ENCODE data around the gene PTCH2. TPM values are rescaled to one million over a fixed set of nuclear protein-coding genes. Genes with fewer than 3 reads are reported as not detected.

PTCH2 gene
- total and polyA plus RNA-seq, 2 of the 13 experiments (the other 11 are each of a cell fraction or from before 2014, with no cell fraction given) = 0.60 to 1.5 TPM

DNA sequence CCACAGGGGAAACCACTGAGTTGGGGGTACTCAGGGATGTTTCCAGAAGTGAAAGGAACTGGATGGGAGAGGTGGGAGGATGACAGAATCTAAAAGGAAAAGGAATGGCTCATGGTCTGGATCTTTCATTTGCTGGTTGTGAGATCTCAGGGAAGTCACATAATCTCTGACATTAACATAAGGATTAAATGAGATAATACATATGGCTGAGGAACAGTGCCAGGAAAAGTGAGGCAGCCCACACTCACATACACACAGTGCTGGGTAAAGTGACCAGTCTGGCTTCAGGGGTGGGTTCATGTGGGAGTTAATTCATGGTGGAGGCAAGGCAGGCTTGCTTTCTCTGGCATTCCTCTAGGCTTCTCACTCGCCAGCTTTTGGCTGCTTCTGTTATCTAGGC, 3.9 kb upstream of the PTCH2 start:
- no peaks in the 10 kb centered on the region for H3K27me3 ChIP-seq (ENCODE audit: control insufficient read depth in 1 of 2, insufficient read depth in 2 of 2, low read length in 2 of 2)
- ATAC-seq (no peak), FAIRE-seq (no peak), DNase-seq (ENCODE audit: low spot score) (no peak)
- in situ Hi-C loops (cut with HindIII; ENCODE audit: extremely low pct_ligation_motif_present, low pct_unique_long_range_greater_than_20kb) (loop anchor here (25.0 kb wide), 1 partner anchor 165 kb away; the partner anchor contains the start of genes HECTD3 and UROD), intact Hi-C loops (cut with micrococcal nuclease; ENCODE audit: unreplicated experiment) (no loop called here)
- H3K4me1 ChIP-seq (ENCODE audit: insufficient read depth, low read length) = peaks cover 33% of the 10 kb centered on the region
- POLR2A ChIA-PET = no interaction called here
- WGBS (ENCODE audit: low lambda C conversion rate) = no CpG with 5 or more reads among the region's 1 CpG
- no peak overlapping the region for H3K9ac ChIP-seq (ENCODE audit: insufficient read depth, low read depth, low read length)
- no peaks in the 10 kb centered on the region; a peak in 1 of 5 replicates for H3K36me3 ChIP-seq (replicated peaks in 1 of 2; ENCODE audit: control insufficient read depth in 1 of 2, insufficient read depth in 2 of 2, low read length in 2 of 2)
- CTCF ChIA-PET (ENCODE audit: low intra/inter-chr PET ratio, low total read pairs) = no interaction called here
- H3K4me2 ChIP-seq (ENCODE audit: low read depth, low read length) = no peak overlapping the region
- no peak overlapping the region for H3K4me3 ChIP-seq (replicated peaks in 1 of 3; ENCODE audit: insufficient read depth in 1 of 3, low read depth in 2 of 3, low read length in 3 of 3)
- TF ChIP-seq, protein P1, sequence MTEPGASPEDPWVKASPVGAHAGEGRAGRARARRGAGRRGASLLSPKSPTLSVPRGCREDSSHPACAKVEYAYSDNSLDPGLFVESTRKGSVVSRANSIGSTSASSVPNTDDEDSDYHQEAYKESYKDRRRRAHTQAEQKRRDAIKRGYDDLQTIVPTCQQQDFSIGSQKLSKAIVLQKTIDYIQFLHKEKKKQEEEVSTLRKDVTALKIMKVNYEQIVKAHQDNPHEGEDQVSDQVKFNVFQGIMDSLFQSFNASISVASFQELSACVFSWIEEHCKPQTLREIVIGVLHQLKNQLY (CRISPR knock-in tag; IDR thresholded peaks at IDR 0.05) = no peak
- no peak for TF ChIP-seq ZNF225 (CRISPR knock-in tag; IDR thresholded peaks at IDR 0.05)
- TF ChIP-seq CCDC6 (CRISPR knock-in tag; IDR thresholded peaks at IDR 0.05) = no peak
- TF ChIP-seq ZNF280B (CRISPR knock-in tag; IDR thresholded peaks at IDR 0.05; ENCODE audit: borderline replicate concordance) = no peak
- no peak for TF ChIP-seq CREM (IDR thresholded peaks at IDR 0.05)
- no peak for TF ChIP-seq CREM (CRISPR knock-in tag; IDR thresholded peaks at IDR 0.05)
- no peak for TF ChIP-seq ZNF20 (CRISPR knock-in tag; IDR thresholded peaks at IDR 0.05)
- TF ChIP-seq, protein P2, sequence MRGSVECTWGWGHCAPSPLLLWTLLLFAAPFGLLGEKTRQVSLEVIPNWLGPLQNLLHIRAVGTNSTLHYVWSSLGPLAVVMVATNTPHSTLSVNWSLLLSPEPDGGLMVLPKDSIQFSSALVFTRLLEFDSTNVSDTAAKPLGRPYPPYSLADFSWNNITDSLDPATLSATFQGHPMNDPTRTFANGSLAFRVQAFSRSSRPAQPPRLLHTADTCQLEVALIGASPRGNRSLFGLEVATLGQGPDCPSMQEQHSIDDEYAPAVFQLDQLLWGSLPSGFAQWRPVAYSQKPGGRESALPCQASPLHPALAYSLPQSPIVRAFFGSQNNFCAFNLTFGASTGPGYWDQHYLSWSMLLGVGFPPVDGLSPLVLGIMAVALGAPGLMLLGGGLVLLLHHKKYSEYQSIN (CRISPR knock-in tag; IDR thresholded peaks at IDR 0.05; ENCODE audit: borderline replicate concordance) = no peak
- TF ChIP-seq ZNF704 (CRISPR knock-in tag; IDR thresholded peaks at IDR 0.05; ENCODE audit: borderline replicate concordance) = no peak
- no peak for TF ChIP-seq THYN1 (CRISPR knock-in tag; IDR thresholded peaks at IDR 0.05; ENCODE audit: borderline replicate concordance, low read depth)
- no peaks in the 10 kb centered on the region for H3K9me3 ChIP-seq (ENCODE audit: low read length)
- H3K79me2 ChIP-seq (ENCODE audit: insufficient read depth, low read length) = no peaks in the 10 kb centered on the region
- no peaks in the 10 kb centered on the region for H4K20me1 ChIP-seq (ENCODE audit: insufficient read depth, low read length)
- H2AFZ ChIP-seq (ENCODE audit: low read length) = no peak overlapping the region
- BruUV-seq (replicated peaks) = no TSS peak
- H3K27ac ChIP-seq (ENCODE audit: extremely low read length, insufficient read depth, low read length) = no peak overlapping the region

Measured in HepG2 (cell line).